ENCODE results near the gene HRH2. TPM values are rescaled to one million over a fixed set of nuclear protein-coding genes. Genes with fewer than 3 reads are reported as not detected.

The HRH2 gene
- total RNA-seq, 1 experiment from 2014 or later = 3.3 TPM

- Histone ChIP-seq H3K56ac (ENCODE audit: insufficient read length, low read depth, low read length) (no peak overlapping the region), H3K23me2 (ENCODE audit: insufficient read length, low read depth, low read length, poor library complexity, severe bottlenecking) (no peaks in the 10 kb centered on the region), H3K4me1 (ENCODE audit: insufficient read depth, low read length) (peaks cover 5% of the 10 kb centered on the region; the same call in 1 of the 2 replicates), H2BK15ac (ENCODE audit: low read depth, low read length) (no peak overlapping the region), H3K23ac (ENCODE audit: insufficient read length, low read depth, low read length) (no peak overlapping the region), H3K4ac (ENCODE audit: low read depth, low read length) (no peak overlapping the region), H3K4me2 (ENCODE audit: insufficient read depth, insufficient read length, low read length) (no peak overlapping the region), H4K91ac (ENCODE audit: insufficient read length, low read depth, low read length) (no peak overlapping the region), H3K27me3 (ENCODE audit: insufficient read depth, low read length) (no peaks in the 10 kb centered on the region), H2AK5ac (ENCODE audit: insufficient read length, low read length) (no peak overlapping the region), H4K20me1 (ENCODE audit: control insufficient read depth, insufficient read depth, insufficient read length) (no peaks in the 10 kb centered on the region), H2BK20ac (ENCODE audit: low read depth, low read length, poor library complexity, severe bottlenecking) (no peak overlapping the region), H4K5ac (ENCODE audit: insufficient read length, low read depth, low read length) (no peak overlapping the region), H2BK12ac (ENCODE audit: insufficient read length, low read depth, low read length) (no peak overlapping the region), H3K18ac (ENCODE audit: insufficient read length, low read depth, low read length) (no peak overlapping the region), H2BK120ac (ENCODE audit: low read depth, low read length, poor library complexity, severe bottlenecking) (no peak overlapping the region), H3K9me3 (ENCODE audit: control insufficient read depth, low read depth, low read length) (no peaks in the 10 kb centered on the region), H3K27ac (ENCODE audit: insufficient read length, low read depth, low read length) (no peak overlapping the region), H3K9ac (ENCODE audit: extremely low read depth, insufficient read length, low read length) (no peak overlapping the region), H3K79me1 (ENCODE audit: insufficient read depth, low read depth, low read length, poor library complexity, severe bottlenecking) (no peaks in the 10 kb centered on the region), H3K79me2 (ENCODE audit: insufficient read depth, low read length) (no peaks in the 10 kb centered on the region), H4K8ac (replicated peaks; ENCODE audit: insufficient read length, low read depth, low read length) (no peak overlapping the region), H3T11ph (ENCODE audit: low read length) (no peak overlapping the region), H2BK5ac (ENCODE audit: insufficient read length, low read length) (no peak overlapping the region), H3K14ac (ENCODE audit: insufficient read depth, low read length) (no peak overlapping the region), H2AFZ (ENCODE audit: low read length) (no peak overlapping the region)
- H3K27me3 Mint-ChIP-seq (ENCODE audit: low read depth) = no peaks in the 10 kb centered on the region; the same call in none of the 2 replicates
- H3K36me3 Mint-ChIP-seq (ENCODE audit: insufficient read depth in 1 of 3, low read depth in 3 of 3) = peaks cover 14 to 21% (median 17%) of the 10 kb centered on the region in 3 experiments
- TF ChIP-seq, protein P1, sequence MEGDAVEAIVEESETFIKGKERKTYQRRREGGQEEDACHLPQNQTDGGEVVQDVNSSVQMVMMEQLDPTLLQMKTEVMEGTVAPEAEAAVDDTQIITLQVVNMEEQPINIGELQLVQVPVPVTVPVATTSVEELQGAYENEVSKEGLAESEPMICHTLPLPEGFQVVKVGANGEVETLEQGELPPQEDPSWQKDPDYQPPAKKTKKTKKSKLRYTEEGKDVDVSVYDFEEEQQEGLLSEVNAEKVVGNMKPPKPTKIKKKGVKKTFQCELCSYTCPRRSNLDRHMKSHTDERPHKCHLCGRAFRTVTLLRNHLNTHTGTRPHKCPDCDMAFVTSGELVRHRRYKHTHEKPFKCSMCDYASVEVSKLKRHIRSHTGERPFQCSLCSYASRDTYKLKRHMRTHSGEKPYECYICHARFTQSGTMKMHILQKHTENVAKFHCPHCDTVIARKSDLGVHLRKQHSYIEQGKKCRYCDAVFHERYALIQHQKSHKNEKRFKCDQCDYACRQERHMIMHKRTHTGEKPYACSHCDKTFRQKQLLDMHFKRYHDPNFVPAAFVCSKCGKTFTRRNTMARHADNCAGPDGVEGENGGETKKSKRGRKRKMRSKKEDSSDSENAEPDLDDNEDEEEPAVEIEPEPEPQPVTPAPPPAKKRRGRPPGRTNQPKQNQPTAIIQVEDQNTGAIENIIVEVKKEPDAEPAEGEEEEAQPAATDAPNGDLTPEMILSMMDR (conservative IDR thresholded peaks at IDR 0.05) = no peak
- H3K4me3 Mint-ChIP-seq = no peak overlapping the region
- H3K27ac Mint-ChIP-seq = no peak overlapping the region
- peaks cover 14 to 31% of the 10 kb centered on the region in 2 experiments for H3K4me1 Mint-ChIP-seq
- DNase-seq = no peak
- WGBS (ENCODE audit: extremely low coverage, insufficient read length, low lambda C conversion rate) = no CpG with 5 or more reads among the region's 5 CpGs
- H3K9me3 Mint-ChIP-seq = no peaks in the 10 kb centered on the region
Measured at GRCh38 chr5:175684931-175685330, 27.1 kb downstream of the HRH2 start.
